Measurements from ENCODE around the gene EIF6. TPM values are rescaled to one million over a fixed set of nuclear protein-coding genes. Genes with fewer than 3 reads are reported as not detected.

Gene EIF6
- 206 and 237 TPM in 2 replicates for total RNA-seq (2012; rRNA removed)

- no peaks in the 10 kb centered on the region for H3K9me3 ChIP-seq (replicated peaks; ENCODE audit: low read length)
- H3K4me3 ChIP-seq (ENCODE audit: low read length): peak within 1 kb of the TSS; percentile 83
- peak within 1 kb of the TSS; percentile 96 for H3K4me2 ChIP-seq (ENCODE audit: low read length)
- H3K4me1 ChIP-seq (ENCODE audit: control insufficient read depth, insufficient read depth, low read length): peaks cover 24% of the 10 kb centered on the region
- no peaks in the 10 kb centered on the region for H3K27me3 ChIP-seq (ENCODE audit: control insufficient read depth, insufficient read depth, low read length)
- H3K9ac ChIP-seq (ENCODE audit: low read depth, low read length): peak within 1 kb of the TSS; percentile 97
- H3K36me3 ChIP-seq (ENCODE audit: insufficient read depth, low read length): peaks cover 33% of the 10 kb centered on the region
Observed at GRCh38 chr20:35284267-35284991, at the start of gene EIF6. EIF6 (minus strand) TSS chr20:35284772; CDS start chr20:35284487, 285 bp downstream.

GRCh38 chr20:35333606-35334005 is 49.0 kb upstream of the EIF6 start:
- Histone ChIP-seq H3K4me3 (ENCODE audit: low read length) (no peak overlapping the region), H3K27me3 (ENCODE audit: control insufficient read depth, insufficient read depth, low read length) (no peaks in the 10 kb centered on the region), H3K9me3 (replicated peaks; ENCODE audit: low read length) (no peaks in the 10 kb centered on the region), H3K9ac (ENCODE audit: low read depth, low read length) (no peak overlapping the region), H3K4me2 (ENCODE audit: low read length) (no peak overlapping the region), H3K4me1 (ENCODE audit: control insufficient read depth, insufficient read depth, low read length) (peaks cover 20% of the 10 kb centered on the region), H3K36me3 (ENCODE audit: insufficient read depth, low read length) (no peaks in the 10 kb centered on the region)

- Histone ChIP-seq H3K36me3 (ENCODE audit: insufficient read depth, low read length) (no peaks in the 10 kb centered on the region), H3K4me1 (ENCODE audit: control insufficient read depth, insufficient read depth, low read length) (peaks cover 16% of the 10 kb centered on the region), H3K9me3 (replicated peaks; ENCODE audit: low read length) (no peaks in the 10 kb centered on the region), H3K9ac (ENCODE audit: low read depth, low read length) (no peak overlapping the region), H3K27me3 (ENCODE audit: control insufficient read depth, insufficient read depth, low read length) (no peaks in the 10 kb centered on the region), H3K4me2 (ENCODE audit: low read length) (no peak overlapping the region), H3K4me3 (ENCODE audit: low read length) (no peak overlapping the region)
Observed at GRCh38 chr20:35332540-35333200, 48.1 kb upstream of the EIF6 start.

- no peaks in the 10 kb centered on the region for H3K36me3 ChIP-seq (ENCODE audit: insufficient read depth, low read length)
- H3K4me2 ChIP-seq (ENCODE audit: low read length): no peak overlapping the region
- H3K27me3 ChIP-seq (ENCODE audit: control insufficient read depth, insufficient read depth, low read length): no peaks in the 10 kb centered on the region
- H3K9me3 ChIP-seq (replicated peaks; ENCODE audit: low read length): no peaks in the 10 kb centered on the region
- H3K4me3 ChIP-seq (ENCODE audit: low read length): no peak overlapping the region
- no peak overlapping the region for H3K9ac ChIP-seq (ENCODE audit: low read depth, low read length)
- peaks cover 35% of the 10 kb centered on the region for H3K4me1 ChIP-seq (ENCODE audit: control insufficient read depth, insufficient read depth, low read length)
Observed at GRCh38 chr20:35329435-35330139, 45.0 kb upstream of the EIF6 start.

- Histone ChIP-seq H3K9me3 (replicated peaks; ENCODE audit: low read length) (no peaks in the 10 kb centered on the region), H3K27me3 (ENCODE audit: control insufficient read depth, insufficient read depth, low read length) (no peaks in the 10 kb centered on the region), H3K4me1 (ENCODE audit: control insufficient read depth, insufficient read depth, low read length) (peaks cover 35% of the 10 kb centered on the region), H3K36me3 (ENCODE audit: insufficient read depth, low read length) (no peaks in the 10 kb centered on the region), H3K4me3 (ENCODE audit: low read length) (no peak overlapping the region), H3K9ac (ENCODE audit: low read depth, low read length) (no peak overlapping the region), H3K4me2 (ENCODE audit: low read length) (no peak overlapping the region)
Observed at GRCh38 chr20:35328689-35329088, 44.1 kb upstream of the EIF6 start.

- Histone ChIP-seq H3K9ac (ENCODE audit: low read depth, low read length) (no peak overlapping the region), H3K36me3 (ENCODE audit: insufficient read depth, low read length) (no peaks in the 10 kb centered on the region), H3K4me3 (ENCODE audit: low read length) (no peak overlapping the region), H3K9me3 (replicated peaks; ENCODE audit: low read length) (no peaks in the 10 kb centered on the region), H3K4me2 (ENCODE audit: low read length) (no peak overlapping the region), H3K4me1 (ENCODE audit: control insufficient read depth, insufficient read depth, low read length) (peaks cover 35% of the 10 kb centered on the region), H3K27me3 (ENCODE audit: control insufficient read depth, insufficient read depth, low read length) (no peaks in the 10 kb centered on the region)
Observed at GRCh38 chr20:35328095-35328685, 43.6 kb upstream of the EIF6 start.

GRCh38 chr20:35327074-35327976 is 42.8 kb upstream of the EIF6 start:
- Histone ChIP-seq H3K36me3 (ENCODE audit: insufficient read depth, low read length) (no peaks in the 10 kb centered on the region), H3K9ac (ENCODE audit: low read depth, low read length) (no peak overlapping the region), H3K27me3 (ENCODE audit: control insufficient read depth, insufficient read depth, low read length) (no peaks in the 10 kb centered on the region), H3K4me2 (ENCODE audit: low read length) (peak overlapping the region; percentile 1), H3K9me3 (replicated peaks; ENCODE audit: low read length) (no peaks in the 10 kb centered on the region), H3K4me3 (ENCODE audit: low read length) (no peak overlapping the region), H3K4me1 (ENCODE audit: control insufficient read depth, insufficient read depth, low read length) (peaks cover 35% of the 10 kb centered on the region)

- no peaks in the 10 kb centered on the region for H3K36me3 ChIP-seq (ENCODE audit: insufficient read depth, low read length)
- H3K9me3 ChIP-seq (replicated peaks; ENCODE audit: low read length): no peaks in the 10 kb centered on the region
- H3K27me3 ChIP-seq (ENCODE audit: control insufficient read depth, insufficient read depth, low read length): no peaks in the 10 kb centered on the region
- no peak overlapping the region for H3K9ac ChIP-seq (ENCODE audit: low read depth, low read length)
- H3K4me2 ChIP-seq (ENCODE audit: low read length): no peak overlapping the region
- H3K4me1 ChIP-seq (ENCODE audit: control insufficient read depth, insufficient read depth, low read length): peaks cover 38% of the 10 kb centered on the region
- no peak overlapping the region for H3K4me3 ChIP-seq (ENCODE audit: low read length)
Observed at GRCh38 chr20:35326740-35327073, 42.1 kb upstream of the EIF6 start.

GRCh38 chr20:35326021-35326739 is 41.6 kb upstream of the EIF6 start:
- no peak overlapping the region for H3K4me2 ChIP-seq (ENCODE audit: low read length)

GRCh38 chr20:35325401-35325800 is 40.8 kb upstream of the EIF6 start:
- Histone ChIP-seq H3K27me3 (ENCODE audit: control insufficient read depth, insufficient read depth, low read length) (no peaks in the 10 kb centered on the region), H3K36me3 (ENCODE audit: insufficient read depth, low read length) (no peaks in the 10 kb centered on the region), H3K4me2 (ENCODE audit: low read length) (no peak overlapping the region), H3K4me1 (ENCODE audit: control insufficient read depth, insufficient read depth, low read length) (peaks cover 50% of the 10 kb centered on the region), H3K9ac (ENCODE audit: low read depth, low read length) (no peak overlapping the region), H3K4me3 (ENCODE audit: low read length) (no peak overlapping the region), H3K9me3 (replicated peaks; ENCODE audit: low read length) (no peaks in the 10 kb centered on the region)

More at GRCh38 chr20:35326021-35326739, 41.6 kb upstream of the EIF6 start:
- no peaks in the 10 kb centered on the region for H3K9me3 ChIP-seq (replicated peaks; ENCODE audit: low read length)
- no peak overlapping the region for H3K4me3 ChIP-seq (ENCODE audit: low read length)
- peaks cover 42% of the 10 kb centered on the region for H3K4me1 ChIP-seq (ENCODE audit: control insufficient read depth, insufficient read depth, low read length)
- no peak overlapping the region for H3K9ac ChIP-seq (ENCODE audit: low read depth, low read length)
- H3K36me3 ChIP-seq (ENCODE audit: insufficient read depth, low read length): no peaks in the 10 kb centered on the region
- no peaks in the 10 kb centered on the region for H3K27me3 ChIP-seq (ENCODE audit: control insufficient read depth, insufficient read depth, low read length)

All from skeletal muscle satellite cell (primary cell).